NK-92 (cell line): ENCODE results near the gene RFX8.
"Not testable (repeated sequence)": the region's sequence is repeated elsewhere in the genome, so short reads cannot be mapped to it uniquely, and the experiment has no call there.

Source experiments
- DNase-seq: peaks from one replicate; lab custom pipeline; 2025; ENCODE audit not compliant: unreplicated experiment; lab: John Stamatoyannopoulos, UW

Gene RFX8

GRCh38 chr2:101354420-101355311 is 120.2 kb downstream of the RFX8 start:
- DNase-seq = no peak

DNA sequence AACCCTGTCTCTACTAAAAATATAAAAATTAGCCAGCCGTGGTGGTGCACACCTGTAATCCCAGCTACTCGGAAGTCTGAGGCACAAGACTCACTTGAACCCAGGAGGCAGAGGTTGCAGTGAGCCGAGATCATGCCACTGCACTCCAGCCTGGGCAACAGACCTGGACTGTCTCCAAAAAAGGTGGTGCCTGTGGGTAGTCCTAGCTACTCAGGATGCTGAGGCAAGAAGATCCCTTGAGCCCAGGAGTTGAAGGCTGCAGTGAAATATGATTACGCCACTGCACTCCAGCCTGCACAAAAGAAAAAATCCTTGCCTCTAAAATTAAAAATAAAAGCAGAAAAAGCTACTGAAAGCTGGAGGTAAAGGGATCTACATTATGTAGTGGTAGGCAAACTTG is 122.3 kb downstream of the RFX8 start:
- not testable (repeated sequence) for DNase-seq

GRCh38 chr2:101351207-101351606 is 123.7 kb downstream of the RFX8 start:
- no peak for DNase-seq

DNA sequence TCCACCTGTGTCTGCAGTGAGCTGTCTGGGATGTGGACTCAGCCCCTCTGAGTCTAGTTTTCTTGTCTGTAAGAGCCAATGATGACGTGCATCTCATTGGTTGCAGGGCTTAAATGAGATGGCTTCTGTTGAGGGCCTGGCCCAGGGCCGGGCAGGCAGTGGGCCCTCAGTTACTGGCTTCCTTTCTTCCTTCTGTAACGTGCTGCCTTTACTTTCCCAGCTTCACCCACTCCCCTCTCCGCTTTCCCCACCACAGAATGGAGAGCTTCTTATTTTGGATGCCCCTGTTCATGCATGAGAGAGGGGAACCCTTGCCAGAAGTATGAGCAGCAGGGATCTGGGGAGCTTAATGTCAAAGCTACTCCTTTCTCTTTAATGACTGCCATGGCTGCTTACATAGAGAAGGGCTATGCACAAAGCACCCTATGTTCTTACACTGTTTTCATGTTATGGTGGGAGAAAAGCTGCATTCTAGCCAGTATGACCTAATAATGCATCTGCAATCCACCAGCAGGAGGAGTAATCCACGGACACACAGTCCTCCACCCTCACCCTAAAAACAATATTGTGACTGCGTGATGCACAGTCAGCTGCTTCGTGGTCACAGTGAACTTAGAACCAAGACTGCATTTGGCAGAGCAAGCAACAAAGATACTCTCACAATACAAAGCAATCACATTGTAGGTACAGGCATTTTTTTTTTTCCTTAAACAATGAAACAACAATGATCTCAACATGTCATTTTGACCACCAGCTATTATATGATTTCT is 124.8 kb downstream of the RFX8 start:
- DNase-seq = no peak

DNA sequence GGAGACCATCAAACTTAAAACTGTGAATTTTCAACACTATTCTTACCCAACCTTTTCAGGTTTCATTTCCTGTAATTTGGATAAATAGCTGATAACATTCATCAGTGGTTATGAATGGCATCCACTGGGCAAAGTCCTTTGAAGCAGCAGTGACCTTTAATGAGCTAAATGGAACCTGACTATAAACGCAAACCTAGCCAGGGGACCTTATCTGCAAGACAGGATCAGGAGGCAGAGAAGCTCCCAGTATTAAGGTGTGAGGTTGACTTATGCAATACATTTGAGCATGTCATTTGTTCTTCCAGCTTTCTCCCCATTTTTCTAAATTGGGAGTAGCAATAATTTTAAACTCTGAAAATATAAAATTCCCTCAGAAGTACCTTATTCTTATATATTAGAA is 126.0 kb downstream of the RFX8 start:
- DNase-seq = no peak
